Ovary (tissue), 3 donors: ENCODE results near the gene SMC1B.

Experiments
- CTCF ChIP-seq, 3 donors: fragments of 450-650 bp in 2 of 3; fragments of 200-600 bp in 1 of 3; IDR thresholded peaks; one replicate each; pipeline versions ENCODE4 v1.5.1 to v1.8.0; 2016 to 2022; ENCODE audit warnings: antibody characterized with exemption in 3 of 3, mild to moderate bottlenecking in 1 of 3
- EP300 ChIP-seq: sonication (generic); formaldehyde crosslinking; IDR thresholded peaks from one replicate; pipeline ENCODE4 v1.6.1; 2017; ENCODE audit warnings: antibody characterized with exemption
- POLR2A ChIP-seq: fragments of 450-650 bp; IDR thresholded peaks from one replicate; pipeline ENCODE4 v1.6.1; 2017; ENCODE audit warnings: antibody characterized with exemption, mild to moderate bottlenecking, moderate library complexity
- donor health status: DM: no; HTN: no; CAD: no.

- TF ChIP-seq CTCF (IDR thresholded peaks at IDR 0.05) (no peak), EP300 (no peak), POLR2A (no peak)
Observed at GRCh38 chr22:45455621-45456020, 42.2 kb upstream of the SMC1B start.
